Fibroblast of lung (primary cell): ENCODE measurements around the gene MAP3K9. TPM values are rescaled to one million over a fixed set of nuclear protein-coding genes. Genes with fewer than 3 reads are reported as not detected.

Source experiments
- DNase-seq, 2 donors: peaks; one replicate each; pipeline versions ENCODE4 v3.0.0 to v3.0.0-alpha.2; 2010; ENCODE audit warnings: low read depth in 2 of 2
- H2AFZ ChIP-seq: 2 replicates; pipeline ENCODE4 v1.5.1; 2012; ENCODE audit warnings: low read length, control low read depth, inconsistent platforms
- H3K27ac ChIP-seq: 2 replicates; pipeline ENCODE4 v1.5.1; 2011; ENCODE audit warnings: low read length, control low read depth; ENCODE audit not compliant: insufficient read depth
- H3K27me3 ChIP-seq: 2 replicates; pipeline ENCODE4 v1.5.1; 2011; ENCODE audit warnings: mild to moderate bottlenecking, low read length; ENCODE audit not compliant: control insufficient read depth, insufficient read depth
- H3K36me3 ChIP-seq: 2 replicates; pipeline ENCODE4 v1.5.1; 2011; ENCODE audit warnings: low read length; ENCODE audit not compliant: control insufficient read depth, insufficient read depth
- H3K4me1 ChIP-seq: 2 replicates; pipeline ENCODE4 v1.5.1; 2011; ENCODE audit warnings: low read length; ENCODE audit not compliant: control insufficient read depth, insufficient read depth; ENCODE audit errors: extremely low read depth
- H3K4me2 ChIP-seq: 2 replicates; pipeline ENCODE4 v1.5.1; 2011; ENCODE audit warnings: low read length, control low read depth; ENCODE audit not compliant: insufficient read depth; ENCODE audit errors: extremely low read depth
- H3K4me3 ChIP-seq, 4 experiments: fragments of 200-600 bp in 1 of 4; sonication (generic) in 1 of 4; replicated peaks in 1 of 4; 2 replicates each; pipeline ENCODE4 v1.5.1; 2011 to 2016; ENCODE audit warnings: low read length in 4 of 4, low read depth in 3 of 4, mild to moderate bottlenecking in 3 of 4, control low read depth in 2 of 4, inconsistent platforms in 1 of 4, mixed read lengths in 1 of 4; ENCODE audit not compliant: insufficient read depth in 1 of 4; ENCODE audit errors: control extremely low read depth in 1 of 4
- H3K79me2 ChIP-seq: 2 replicates; pipeline ENCODE4 v1.5.1; 2012; ENCODE audit warnings: mild to moderate bottlenecking, low read length, inconsistent platforms; ENCODE audit not compliant: control insufficient read depth, insufficient read depth
- H3K9ac ChIP-seq: 2 replicates; pipeline ENCODE4 v1.5.1; 2011; ENCODE audit warnings: mild to moderate bottlenecking, low read length, control low read depth; ENCODE audit not compliant: insufficient read depth
- H3K9me3 ChIP-seq: 2 replicates; pipeline ENCODE4 v1.5.1; 2012; ENCODE audit warnings: low read depth, low read length; ENCODE audit not compliant: control insufficient read depth, insufficient read depth
- H4K20me1 ChIP-seq: 2 replicates; pipeline ENCODE4 v1.5.1; 2011; ENCODE audit warnings: low read length; ENCODE audit not compliant: control insufficient read depth, insufficient read depth; ENCODE audit errors: extremely low read depth
- EZH2 ChIP-seq: IDR thresholded peaks from 2 replicates; pipeline ENCODE4 v1.5.1; 2012; ENCODE audit warnings: low read length, control low read depth, mild to moderate bottlenecking; ENCODE audit errors: missing control alignments
- polyA plus RNA-seq, 2 donors: library from polyadenylated mRNA; depleted of rRNA in 1 of 2; stranded (reverse) in 1 of 2; unstranded in 1 of 2; fragments of >200 nt; gene quantifications; 2 replicates each; pipeline ENCODE4 v1.2.1, GENCODE V29; 2011 to 2012; ENCODE audit warnings: missing spikeins in 1 of 2
- total RNA-seq: library from RNA; depleted of rRNA; stranded (reverse); fragments of >200 nt; gene quantifications from 2 replicates; pipeline ENCODE4 v1.2.1, GENCODE V29; 2014
- TF ChIP-seq, protein P1 (sequence below), 2 donors: IDR thresholded peaks in 1 of 2; conservative IDR thresholded peaks in 1 of 2; 1 replicate in 1 of 2; 2 replicates in 1 of 2; pipeline ENCODE4 v1.5.1; 2011 to 2012; ENCODE audit warnings: low read length in 2 of 2, control low read depth in 1 of 2, inconsistent platforms in 1 of 2, low read depth in 1 of 2, mild to moderate bottlenecking in 1 of 2

MAP3K9 gene
- total and polyA plus RNA-seq, 2 donors (not counting 1 experiment from before 2014, with no cell fraction given): 0.17 to 0.27 TPM

DNA sequence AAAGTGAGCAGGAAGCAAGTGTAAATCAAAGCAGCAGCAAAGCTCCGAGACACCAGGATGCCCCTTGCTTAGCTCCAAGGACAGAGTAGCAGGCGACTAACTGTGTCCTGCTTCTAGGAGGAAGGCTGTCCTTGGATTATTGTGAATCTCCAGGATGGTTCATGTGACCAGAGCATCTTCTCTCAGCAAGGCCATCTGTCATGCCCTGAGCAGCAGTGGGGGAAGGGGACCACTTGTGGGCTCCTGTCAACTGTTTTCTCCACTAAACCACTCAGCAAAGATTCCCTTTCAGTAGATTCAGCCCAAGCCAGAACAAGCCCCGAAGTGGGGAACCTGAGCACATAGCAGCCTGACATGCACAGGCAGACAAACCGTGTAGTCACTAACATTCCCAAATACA lies 19.4 kb downstream of the MAP3K9 start:
- Histone ChIP-seq H3K9ac (no peak overlapping the region), H3K9me3 (no peaks in the 10 kb centered on the region), H3K36me3 (no peaks in the 10 kb centered on the region), H3K4me3 (no peak overlapping the region), H2AFZ (no peak overlapping the region), H3K4me2 (no peak overlapping the region), H4K20me1 (no peaks in the 10 kb centered on the region), H3K79me2 (no peaks in the 10 kb centered on the region), H3K4me1 (no peaks in the 10 kb centered on the region), H3K27me3 (no peaks in the 10 kb centered on the region), H3K27ac (no peak overlapping the region)
- no peak for TF ChIP-seq EZH2
- TF ChIP-seq, protein P1, sequence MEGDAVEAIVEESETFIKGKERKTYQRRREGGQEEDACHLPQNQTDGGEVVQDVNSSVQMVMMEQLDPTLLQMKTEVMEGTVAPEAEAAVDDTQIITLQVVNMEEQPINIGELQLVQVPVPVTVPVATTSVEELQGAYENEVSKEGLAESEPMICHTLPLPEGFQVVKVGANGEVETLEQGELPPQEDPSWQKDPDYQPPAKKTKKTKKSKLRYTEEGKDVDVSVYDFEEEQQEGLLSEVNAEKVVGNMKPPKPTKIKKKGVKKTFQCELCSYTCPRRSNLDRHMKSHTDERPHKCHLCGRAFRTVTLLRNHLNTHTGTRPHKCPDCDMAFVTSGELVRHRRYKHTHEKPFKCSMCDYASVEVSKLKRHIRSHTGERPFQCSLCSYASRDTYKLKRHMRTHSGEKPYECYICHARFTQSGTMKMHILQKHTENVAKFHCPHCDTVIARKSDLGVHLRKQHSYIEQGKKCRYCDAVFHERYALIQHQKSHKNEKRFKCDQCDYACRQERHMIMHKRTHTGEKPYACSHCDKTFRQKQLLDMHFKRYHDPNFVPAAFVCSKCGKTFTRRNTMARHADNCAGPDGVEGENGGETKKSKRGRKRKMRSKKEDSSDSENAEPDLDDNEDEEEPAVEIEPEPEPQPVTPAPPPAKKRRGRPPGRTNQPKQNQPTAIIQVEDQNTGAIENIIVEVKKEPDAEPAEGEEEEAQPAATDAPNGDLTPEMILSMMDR (conservative IDR thresholded peaks at IDR 0.05 in 1 of 2, IDR thresholded peaks at IDR 0.05 in 1 of 2; ENCODE audit: low read depth in 1 of 2, low read length in 2 of 2): no peak
- no peak for DNase-seq

DNA sequence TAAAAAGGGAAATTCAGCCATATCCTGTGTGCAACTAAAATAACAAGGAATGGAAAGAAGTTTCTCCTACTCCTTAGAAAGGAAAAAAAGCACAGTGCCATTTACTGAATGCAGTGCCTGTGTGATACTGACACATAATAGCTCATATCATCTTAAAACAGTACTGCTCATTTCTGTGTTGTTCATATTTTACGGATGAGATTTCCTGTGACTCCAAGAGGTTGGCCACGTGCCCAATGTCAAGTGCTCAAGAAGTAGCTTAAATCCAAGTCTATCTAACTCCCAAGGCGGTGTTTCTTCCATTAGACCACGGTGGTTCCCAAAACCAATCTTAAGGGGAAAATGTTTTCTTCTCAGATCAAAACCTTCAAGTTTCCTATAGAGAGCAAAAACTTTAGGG lies 20.0 kb downstream of the MAP3K9 start:
- Histone ChIP-seq H3K27me3 (no peaks in the 10 kb centered on the region), H3K79me2 (no peaks in the 10 kb centered on the region), H3K27ac (no peak overlapping the region), H3K4me3 (no peak overlapping the region), H3K36me3 (no peaks in the 10 kb centered on the region), H2AFZ (no peak overlapping the region), H3K4me2 (no peak overlapping the region), H3K9ac (no peak overlapping the region), H3K4me1 (no peaks in the 10 kb centered on the region), H3K9me3 (no peaks in the 10 kb centered on the region), H4K20me1 (no peaks in the 10 kb centered on the region)
- DNase-seq: peak; percentile 28 to 78
- TF ChIP-seq EZH2: no peak
- TF ChIP-seq, protein P1 (conservative IDR thresholded peaks at IDR 0.05 in 1 of 2, IDR thresholded peaks at IDR 0.05 in 1 of 2; ENCODE audit: low read depth in 1 of 2, low read length in 2 of 2): no peak

DNA sequence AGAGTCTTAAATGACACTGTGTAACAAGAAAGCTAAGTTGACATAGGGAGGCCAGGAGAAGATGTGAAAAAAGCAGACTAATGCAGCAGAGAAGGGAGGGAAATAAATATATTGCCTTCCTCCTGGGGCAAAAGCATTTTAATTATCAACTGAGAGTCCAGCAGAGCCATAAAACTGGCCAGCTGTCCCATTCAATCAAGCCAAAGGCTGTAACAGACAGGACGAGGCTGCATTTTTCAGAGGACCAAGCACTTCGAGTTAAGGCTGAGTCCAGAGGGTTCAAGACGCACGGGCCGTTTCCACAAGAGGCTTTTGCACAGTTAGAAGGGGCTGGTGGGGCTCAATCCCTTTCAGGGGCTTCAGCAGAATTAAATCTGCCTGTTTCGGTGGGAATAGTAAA lies 20.4 kb downstream of the MAP3K9 start:
- Histone ChIP-seq H3K4me1 (no peaks in the 10 kb centered on the region), H3K36me3 (no peaks in the 10 kb centered on the region), H3K79me2 (no peaks in the 10 kb centered on the region), H3K9me3 (no peaks in the 10 kb centered on the region), H3K9ac (no peak overlapping the region), H3K27ac (no peak overlapping the region), H3K27me3 (no peaks in the 10 kb centered on the region), H3K4me3 (no peak overlapping the region), H3K4me2 (no peak overlapping the region), H4K20me1 (no peaks in the 10 kb centered on the region), H2AFZ (no peak overlapping the region)
- no peak for DNase-seq
- TF ChIP-seq EZH2: no peak
- TF ChIP-seq, protein P1 (conservative IDR thresholded peaks at IDR 0.05 in 1 of 2, IDR thresholded peaks at IDR 0.05 in 1 of 2; ENCODE audit: low read depth in 1 of 2, low read length in 2 of 2): no peak
